Heart left ventricle (tissue), 13 donors: ENCODE measurements around the gene PAF1.

Experiments
- CTCF ChIP-seq, 12 donors: fragments of 200-600 bp; sonication (generic) in 4 of 12; IDR thresholded peaks; one replicate each; pipeline versions ENCODE4 v1.5.0 to v1.8.0; 2018 to 2022; ENCODE audit warnings: antibody characterized with exemption in 12 of 12, mild to moderate bottlenecking in 5 of 12
- POLR2A ChIP-seq, 2 donors: fragments of 450-650 bp; IDR thresholded peaks; one replicate each; pipeline ENCODE4 v1.6.1; 2017; ENCODE audit warnings: antibody characterized with exemption in 2 of 2, mild to moderate bottlenecking in 2 of 2, moderate library complexity in 2 of 2
- donor health status: ischemic (EF 13 %, LVEDD 7.1; RV severe dilation, severe dysfunction).
- donor health status: DM: no; HTN: yes; CAD: no.
- donor health status: DM: no; HTN: no; CAD: no.
- donor health status: ischemic (EF 25% LVEDD 6.9; RV normal size, moderate dysfunction).
- donor health status: ischemic (EF 25% LVEDD 5.7; RV mildly dilated, moderate dysfunction).
- donor health status: ischemic (EF 35%, LVEDD 5.7; RV mildly dilated, moderate dysfunction).
- donor health status: nonischemic (EF 11% LVEDD 7.7; RV severe dilation, severe dysfunction).
- donor health status: DM: yes; HTN: yes; CAD: no.
- donor health status: PGD.
- donor health status: ischemic (EF 29% LVEDD 5.4; RV normal size, mild dysfunction).
- donor health status: nonischemic (EF 23%, LVEDD 6.1; RV moderate dilation, normal function).

GRCh38 chr19:39336483-39336882 lies 54.4 kb downstream of the PAF1 start:
- no peak for TF ChIP-seq CTCF (IDR thresholded peaks at IDR 0.05)
- TF ChIP-seq POLR2A (IDR thresholded peaks at IDR 0.05): no peak
